Subcutaneous adipose tissue (tissue), 4 donors: Measurements from ENCODE around the gene SLC17A5. TPM values are rescaled to one million over a fixed set of nuclear protein-coding genes. Genes with fewer than 3 reads are reported as not detected.

Experiments
- total RNA-seq, 4 donors: library from RNA; depleted of rRNA; stranded (reverse); fragments of >200 nt; gene quantifications; one replicate each; pipeline ENCODE4 v1.1.0, GENCODE V29; 2016
- TF ChIP-seq, protein P1 (sequence below): fragments of 450-650 bp; IDR thresholded peaks from one replicate; pipeline ENCODE4 v1.5.1; 2016; ENCODE audit warnings: low read depth, mild to moderate bottlenecking, control low read depth, antibody characterized with exemption, moderate library complexity

The SLC17A5 gene
- total RNA-seq, 4 donors from 2014 or later, result 16.0 to 55.4 (median 29.5) TPM

DNA sequence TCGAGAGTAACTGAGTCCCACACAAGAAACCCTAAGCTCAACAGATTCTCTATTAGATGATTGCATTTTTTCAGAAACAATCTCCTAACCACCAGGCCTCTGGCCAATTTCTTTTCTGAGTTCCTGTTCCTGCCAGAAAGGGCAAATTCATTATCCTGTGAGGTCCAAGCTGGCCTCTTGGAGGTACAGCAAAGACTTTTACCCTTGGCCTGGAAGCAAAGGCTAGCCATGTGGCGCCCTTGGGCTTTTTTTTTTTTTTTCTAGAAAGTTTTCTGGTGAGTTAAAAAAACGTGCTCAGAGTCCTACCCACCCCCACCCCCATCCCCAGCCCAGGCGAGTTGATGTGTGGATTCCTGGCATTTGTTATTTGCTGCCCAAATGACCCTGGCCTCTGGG, 73.9 kb downstream of the SLC17A5 start:
- TF ChIP-seq, protein P1, sequence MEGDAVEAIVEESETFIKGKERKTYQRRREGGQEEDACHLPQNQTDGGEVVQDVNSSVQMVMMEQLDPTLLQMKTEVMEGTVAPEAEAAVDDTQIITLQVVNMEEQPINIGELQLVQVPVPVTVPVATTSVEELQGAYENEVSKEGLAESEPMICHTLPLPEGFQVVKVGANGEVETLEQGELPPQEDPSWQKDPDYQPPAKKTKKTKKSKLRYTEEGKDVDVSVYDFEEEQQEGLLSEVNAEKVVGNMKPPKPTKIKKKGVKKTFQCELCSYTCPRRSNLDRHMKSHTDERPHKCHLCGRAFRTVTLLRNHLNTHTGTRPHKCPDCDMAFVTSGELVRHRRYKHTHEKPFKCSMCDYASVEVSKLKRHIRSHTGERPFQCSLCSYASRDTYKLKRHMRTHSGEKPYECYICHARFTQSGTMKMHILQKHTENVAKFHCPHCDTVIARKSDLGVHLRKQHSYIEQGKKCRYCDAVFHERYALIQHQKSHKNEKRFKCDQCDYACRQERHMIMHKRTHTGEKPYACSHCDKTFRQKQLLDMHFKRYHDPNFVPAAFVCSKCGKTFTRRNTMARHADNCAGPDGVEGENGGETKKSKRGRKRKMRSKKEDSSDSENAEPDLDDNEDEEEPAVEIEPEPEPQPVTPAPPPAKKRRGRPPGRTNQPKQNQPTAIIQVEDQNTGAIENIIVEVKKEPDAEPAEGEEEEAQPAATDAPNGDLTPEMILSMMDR, result no peak

- TF ChIP-seq, protein P1, result no peak
Measured at GRCh38 chr6:73579389-73579788, 74.4 kb downstream of the SLC17A5 start.

GRCh38 chr6:73577676-73578075, 76.1 kb downstream of the SLC17A5 start:
- TF ChIP-seq, protein P1, result no peak

GRCh38 chr6:73569121-73569520, 84.7 kb downstream of the SLC17A5 start:
- TF ChIP-seq, protein P1, result no peak

GRCh38 chr6:73566954-73567591, 86.7 kb downstream of the SLC17A5 start:
- TF ChIP-seq, protein P1, result no peak

GRCh38 chr6:73565767-73566485, 87.9 kb downstream of the SLC17A5 start:
- TF ChIP-seq, protein P1, result no peak

DNA sequence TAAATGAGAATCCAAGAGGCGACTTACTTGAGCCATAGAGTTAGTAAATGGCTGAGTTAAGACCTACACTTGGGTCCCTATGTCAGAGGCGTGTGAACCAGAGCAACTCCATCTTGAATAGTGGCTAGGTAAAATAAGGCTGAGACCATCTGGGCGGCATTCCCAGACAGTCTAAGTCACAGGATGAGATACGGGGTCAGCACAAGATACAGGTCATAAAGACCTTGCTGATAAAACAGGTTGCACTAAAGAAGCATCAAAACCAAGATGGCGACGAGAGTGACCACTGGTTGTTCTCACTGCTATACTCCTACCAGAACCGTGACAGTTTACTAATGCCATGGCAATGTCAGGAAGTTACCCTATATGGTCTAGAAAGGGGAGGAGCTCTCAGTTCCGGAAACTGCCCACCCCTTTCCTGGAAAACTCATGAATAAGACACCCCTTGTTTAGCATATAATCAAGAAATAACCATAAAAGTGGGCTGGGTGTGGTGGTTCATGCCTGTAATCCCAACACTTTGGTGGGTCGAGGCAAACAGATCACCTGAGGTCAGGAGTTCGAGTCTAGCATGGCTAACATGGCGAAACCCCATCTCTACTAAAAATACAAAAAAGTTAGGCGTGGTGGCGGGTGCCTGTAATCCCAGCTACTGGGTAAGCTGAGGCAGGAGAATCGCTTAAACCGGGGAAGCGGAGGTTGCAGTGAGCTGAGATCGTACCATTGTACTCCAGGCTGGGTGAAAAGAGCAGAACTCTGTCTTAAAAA, 89.0 kb downstream of the SLC17A5 start:
- TF ChIP-seq, protein P1, result no peak
